ENCODE measurements around the gene MCRS1. TPM values are rescaled to one million over a fixed set of nuclear protein-coding genes. Genes with fewer than 3 reads are reported as not detected.
"Not testable (repeated sequence)": the region's sequence is repeated elsewhere in the genome, so short reads cannot be mapped to it uniquely, and the experiment has no call there.

The MCRS1 gene
- total RNA-seq, 2 donors from 2014 or later, result 54.1 to 87.0 TPM

GRCh38 chr12:49511410-49511809 lies 56.5 kb downstream of the MCRS1 start:
- no peaks in the 10 kb centered on the region for H3K9me3 ChIP-seq
- H3K4me1 ChIP-seq (replicated peaks), result no peaks in the 10 kb centered on the region
- H3K4me3 ChIP-seq, result no peak overlapping the region
- H3K27ac ChIP-seq, result no peak overlapping the region
- intact Hi-C loops (cut with DNase I), result loop anchor here (5.0 kb wide), 3 partner anchors 154 to 224 kb away; no protein-coding TSS in a partner anchor
- no peaks in the 10 kb centered on the region for H3K27me3 ChIP-seq (replicated peaks; ENCODE audit: insufficient read depth)
- no peak for DNase-seq (ENCODE audit: low spot score)
- no peaks in the 10 kb centered on the region for H3K36me3 ChIP-seq
- TF ChIP-seq CTCF (IDR thresholded peaks at IDR 0.05) (no peak), POLR2A (IDR thresholded peaks at IDR 0.05) (no peak), POLR2AphosphoS5 (IDR thresholded peaks at IDR 0.05) (no peak)

- H3K27me3 ChIP-seq (replicated peaks; ENCODE audit: insufficient read depth), result not testable (repeated sequence)
- intact Hi-C loops (cut with DNase I), result loop anchor here (5.0 kb wide), 3 partner anchors 152 to 222 kb away; no protein-coding TSS in a partner anchor
- WGBS, result 94% methylated on average over 8 of the region's 8 CpGs
These were observed 58.3 kb downstream of the MCRS1 start for GRCh38 chr12:49509681-49510080.

More at GRCh38 chr12:49509681-49510080, 58.3 kb downstream of the MCRS1 start:
- H3K4me3 ChIP-seq; H3K36me3 ChIP-seq; H3K9me3 ChIP-seq; DNase-seq (ENCODE audit: low spot score); H3K4me1 ChIP-seq (replicated peaks); H3K27ac ChIP-seq: not testable (repeated sequence)

Small RNA genes within 50 kb of the gene (small RNA-seq; reads per million reads assigned to genes)
- gene POLR2KP1, result 0 reads per million in 2 donors
- 0 reads per million in 2 donors for gene RNU6-834P

Other genes starting within 250 kb of the MCRS1 start
- 1 to 10 TPM in 1 of 2 donors, under 1 TPM in 1; 0.46 to 5.2 TPM for gene TROAP, start 244.9 kb downstream of the MCRS1 start, total RNA-seq
- gene C1QL4, start 231.0 kb downstream of the MCRS1 start, total RNA-seq, result 1 to 10 TPM in 1 of 2 donors, not detected in 1; 1.3 TPM
- 1 to 10 TPM in 1 of 2 donors, under 1 TPM in 1; 0.23 to 4.3 TPM for gene DNAJC22, start 221.3 kb downstream of the MCRS1 start, total RNA-seq
- gene SPATS2, start 200.7 kb downstream of the MCRS1 start, total RNA-seq, result 10 to 100 TPM; 30.1 to 34.2 TPM
- 1 to 10 TPM; 1.8 to 2.2 TPM for gene KCNH3, start 29.1 kb downstream of the MCRS1 start, total RNA-seq
- 1 to 10 TPM in 1 of 2 donors, under 1 TPM in 1; 0.23 to 10.0 TPM for gene FAM186B, start 37.5 kb upstream of the MCRS1 start, total RNA-seq
- 10 to 100 TPM; 13.9 to 31.1 TPM for gene PRPF40B, start 55.4 kb upstream of the MCRS1 start, total RNA-seq
- 10 to 100 TPM in 1 of 2 donors, 1 to 10 TPM in 1; 4.5 to 52.9 TPM for gene FMNL3, start 139.3 kb upstream of the MCRS1 start, total RNA-seq
- 100 to 1,000 TPM; 541 to 778 TPM for gene TMBIM6, start 173.4 kb upstream of the MCRS1 start, total RNA-seq